Measurements from ENCODE around the gene POU2F2.

POU2F2 gene

GRCh38 chr19:42132030-42132628, at the start of gene POU2F2:
POU2F2 (minus strand) TSS chr19:42132446; CDS start chr19:42132411, 35 bp downstream.
- no peak for DNase-seq

DNA sequence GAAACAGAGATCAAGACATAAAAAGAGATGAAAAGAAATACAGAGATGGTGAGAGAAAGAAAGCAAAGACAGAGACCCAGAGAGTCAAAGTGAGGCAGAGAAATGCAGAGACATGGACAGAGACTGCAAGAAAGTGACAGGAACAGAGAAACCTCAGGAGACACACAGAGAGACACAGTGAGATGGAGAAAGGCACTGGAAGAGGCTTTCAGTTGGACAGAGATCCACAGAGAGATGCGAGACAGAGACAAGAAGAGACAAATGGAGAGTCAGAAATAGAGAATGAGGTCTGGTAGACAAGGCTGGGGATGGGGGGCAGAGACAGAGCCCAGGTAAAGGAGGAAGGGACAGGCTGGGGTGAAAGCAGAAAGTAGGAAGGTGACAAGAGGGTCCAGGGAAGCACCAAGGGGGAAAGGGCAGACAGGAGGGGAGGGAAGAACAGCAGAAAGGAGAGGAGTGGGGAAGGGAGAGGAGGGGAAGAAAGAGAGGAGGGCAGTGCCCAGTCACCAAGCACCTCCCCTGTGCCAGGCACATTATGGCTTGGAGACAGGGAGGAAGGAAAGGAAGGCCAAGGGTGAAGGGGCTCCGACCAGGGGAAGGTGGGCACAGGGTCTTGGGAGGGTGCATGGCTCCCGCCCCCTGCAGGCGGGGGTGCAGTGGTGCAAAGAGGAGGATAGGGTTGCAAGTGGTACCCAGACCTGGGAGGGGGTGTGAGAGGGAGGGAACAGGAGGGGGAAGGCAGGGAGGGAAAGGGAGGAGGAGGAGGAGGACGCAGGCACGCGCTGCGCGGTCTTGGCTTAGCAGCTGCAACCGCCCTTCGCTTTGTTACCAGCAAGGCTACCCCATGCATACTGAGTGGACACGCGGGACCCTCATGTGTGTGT, 46.8 kb upstream of the POU2F2 start:
- no peak for DNase-seq

GRCh38 chr19:42177686-42178019, 45.4 kb upstream of the POU2F2 start:
- no peak for DNase-seq

- DNase-seq = no peak
Measured at GRCh38 chr19:42176990-42177685, 44.9 kb upstream of the POU2F2 start.

DNA sequence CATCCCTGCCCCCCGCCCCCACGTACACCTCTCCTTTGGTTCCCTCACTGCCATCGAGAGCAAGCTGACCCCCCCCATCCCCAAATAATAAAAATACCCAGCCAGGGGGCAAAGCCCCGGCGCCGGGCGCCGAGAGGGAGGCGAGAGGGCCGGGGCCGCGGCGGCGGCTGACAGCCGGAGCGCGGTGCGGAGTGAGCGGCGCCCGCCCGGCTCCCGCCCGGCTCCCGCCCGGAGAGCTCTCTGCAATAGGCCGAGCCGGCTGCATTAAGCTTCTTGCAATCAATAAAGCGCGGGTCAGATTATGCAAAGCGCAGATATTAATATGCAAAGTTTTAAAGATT, 44.4 kb upstream of the POU2F2 start:
- no peak for DNase-seq

DNA sequence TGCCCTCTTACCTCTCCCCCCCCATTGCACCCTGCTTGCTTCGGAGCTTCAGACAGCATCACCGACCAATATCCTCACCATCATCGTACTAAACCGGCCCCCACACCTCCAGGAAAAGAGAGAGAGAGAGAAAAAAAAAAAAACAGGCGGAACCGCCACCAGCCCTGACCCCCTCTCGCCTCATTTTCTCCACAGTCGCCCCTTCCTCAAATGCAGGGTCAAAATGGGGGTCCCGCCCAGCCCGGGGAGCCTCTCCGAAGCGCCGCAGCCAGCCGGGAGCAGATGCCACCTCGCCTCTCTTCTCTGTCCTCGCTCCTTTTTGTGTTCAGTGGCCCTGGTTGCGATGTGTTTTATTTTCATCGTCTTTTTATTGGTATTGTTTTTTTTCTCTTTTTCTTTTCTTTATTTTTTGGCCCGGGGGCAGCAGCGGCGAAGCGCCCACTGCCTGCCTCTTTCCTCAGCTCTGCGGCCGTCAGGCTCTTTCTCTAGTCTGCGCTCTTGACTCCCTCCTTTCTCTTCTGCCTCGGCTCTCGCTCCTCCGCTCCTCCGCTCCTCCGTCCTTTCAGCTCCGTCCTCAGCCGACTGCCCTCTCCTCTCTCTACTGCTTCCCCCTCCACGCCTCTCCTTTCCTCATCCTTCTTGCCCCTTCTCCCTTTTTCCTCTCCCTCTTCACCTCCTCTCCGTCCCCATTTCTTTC, 43.9 kb upstream of the POU2F2 start:
- DNase-seq = no peak

DNA sequence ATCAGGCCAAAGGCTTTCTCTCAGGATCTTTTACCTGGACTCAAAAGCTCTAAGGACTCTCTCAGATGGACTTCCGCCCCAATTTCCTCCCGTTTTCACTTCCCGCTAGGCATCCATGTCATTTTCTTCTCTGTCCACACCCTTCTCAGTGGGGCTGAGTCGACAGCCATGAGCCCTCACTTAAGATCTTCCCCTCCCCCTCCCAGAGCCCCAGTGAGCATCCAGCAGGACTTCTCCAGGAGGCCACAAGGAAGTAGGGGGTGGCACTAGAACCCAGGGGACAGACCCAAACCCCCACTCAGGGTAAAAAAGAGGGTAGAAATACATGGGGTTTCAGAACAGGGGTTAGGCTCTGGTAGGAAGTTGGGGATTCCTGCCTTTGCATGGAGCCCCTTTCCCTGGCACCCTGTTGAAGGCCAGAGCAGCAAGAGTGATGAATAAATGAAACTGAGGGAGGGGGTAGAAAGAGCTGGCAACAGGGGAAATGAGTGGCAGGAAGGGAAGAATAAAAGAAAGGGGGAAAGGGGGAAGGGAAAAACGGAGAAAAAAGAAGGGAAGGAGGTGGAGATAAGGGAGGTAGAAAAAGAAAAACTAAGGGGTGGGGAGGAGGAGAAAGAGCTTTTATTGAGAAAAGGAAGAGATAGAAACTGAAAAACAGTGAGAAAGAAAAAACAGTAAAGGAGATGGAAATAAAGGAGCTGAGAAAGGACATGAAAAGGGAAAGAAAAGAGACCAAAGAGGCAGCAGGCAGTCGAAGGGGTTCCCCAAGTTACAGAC, 42.9 kb upstream of the POU2F2 start:
- DNase-seq = no peak

DNA sequence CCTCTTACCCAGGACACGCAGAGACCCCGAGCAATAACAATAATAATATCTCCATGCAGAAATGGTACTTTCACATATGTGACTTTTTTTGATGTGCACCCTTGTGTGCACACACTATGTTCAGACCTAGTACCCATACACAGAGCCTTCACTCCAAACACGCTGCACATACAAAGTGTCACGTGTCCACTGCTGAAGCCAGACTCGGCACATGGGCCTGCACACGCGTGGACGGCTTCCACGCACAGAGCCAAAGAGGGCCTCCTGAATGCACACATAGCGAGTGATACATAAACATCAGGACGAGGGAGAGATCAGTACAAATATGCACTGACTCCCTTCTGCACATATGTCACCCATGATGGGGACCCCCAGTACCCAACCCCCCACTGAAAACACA, 41.9 kb upstream of the POU2F2 start:
- DNase-seq = no peak

DNA sequence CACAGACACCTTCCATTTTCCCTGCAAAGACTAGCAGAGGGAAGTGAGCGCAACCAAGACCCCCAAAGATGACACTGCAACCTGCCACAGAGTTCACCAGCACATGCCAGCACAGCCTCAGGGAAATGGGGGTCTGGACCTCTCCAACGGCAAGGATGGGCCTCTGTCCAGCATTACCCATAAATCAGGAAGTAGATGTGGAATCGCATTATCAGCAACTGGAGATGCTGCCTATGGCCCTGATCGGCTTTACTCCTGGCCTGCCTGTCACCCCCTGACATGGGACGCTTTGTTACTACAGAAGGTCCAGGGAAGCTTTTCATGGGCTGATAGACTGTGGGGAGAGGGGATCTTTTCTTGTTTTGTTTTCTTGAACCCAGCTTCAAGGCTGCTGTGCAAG, 41.4 kb upstream of the POU2F2 start:
- DNase-seq = no peak

DNA sequence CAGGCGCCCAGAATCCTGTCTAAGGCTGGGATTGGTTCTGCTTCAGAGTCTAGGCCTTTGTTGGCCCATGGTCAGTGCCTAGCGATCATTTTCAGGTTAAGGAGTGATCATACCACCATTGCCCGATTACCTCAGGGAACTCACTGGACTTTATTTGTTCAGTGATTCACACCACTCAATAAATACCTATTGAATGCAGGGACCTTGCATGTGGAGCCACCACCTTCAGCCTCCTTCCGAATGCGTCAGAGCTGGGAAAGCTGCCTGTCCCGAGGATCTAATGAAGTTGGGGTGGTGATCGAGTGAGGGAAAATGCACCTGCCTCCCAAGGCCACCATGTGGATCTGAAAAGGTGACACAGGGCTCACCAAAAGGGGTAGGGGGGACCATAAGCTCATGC, 40.0 kb upstream of the POU2F2 start:
- no peak for DNase-seq

- DNase-seq = no peak
Measured at GRCh38 chr19:42170715-42171114, 38.5 kb upstream of the POU2F2 start.

DNA sequence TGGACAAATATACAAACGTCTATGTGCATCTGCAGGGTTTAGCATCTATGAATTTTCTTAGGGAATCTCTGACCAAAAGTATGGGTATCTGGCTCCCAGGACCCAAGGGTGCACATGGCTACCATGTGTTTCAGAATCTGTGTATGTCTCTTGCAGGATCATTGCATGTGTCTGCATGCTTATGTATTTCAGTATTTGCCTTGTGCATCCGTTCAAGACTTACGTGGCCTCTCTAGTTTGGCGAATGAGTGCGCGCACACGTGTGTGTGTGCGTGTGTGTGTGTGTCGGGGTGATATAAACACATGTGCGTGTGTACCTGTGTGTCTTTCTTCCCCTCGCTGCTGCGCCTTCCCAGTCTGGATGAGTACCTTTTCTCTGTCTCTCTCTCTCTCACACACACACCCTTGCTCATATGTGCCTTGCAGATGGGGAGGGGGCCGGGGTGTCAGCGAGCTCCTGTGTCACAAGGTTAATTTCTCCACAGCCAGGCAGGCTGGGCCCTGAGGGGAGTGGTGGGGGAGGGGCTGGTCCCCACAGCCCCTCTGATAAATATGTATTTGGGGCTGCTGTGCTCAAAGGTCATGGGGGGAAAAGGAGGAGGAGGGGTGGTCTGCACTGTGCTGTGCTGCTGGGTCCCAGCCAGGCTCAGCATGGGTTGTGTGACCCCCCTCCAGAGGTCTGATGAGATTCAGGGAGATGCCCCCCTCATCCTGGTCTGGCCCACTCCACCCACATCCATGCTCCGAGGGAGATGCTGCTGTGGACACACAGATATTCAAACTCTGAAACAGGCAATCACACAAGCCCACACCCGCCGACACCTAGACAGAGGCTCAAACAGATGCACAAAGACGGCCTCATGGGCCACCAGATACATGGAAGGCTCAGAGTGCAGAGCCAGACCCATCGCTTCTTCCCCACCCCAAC, 37.5 kb upstream of the POU2F2 start:
- DNase-seq = no peak

- no peak for DNase-seq
Measured at GRCh38 chr19:42168206-42168605, 36.0 kb upstream of the POU2F2 start.

- DNase-seq = no peak
Measured at GRCh38 chr19:42166316-42166715, 34.1 kb upstream of the POU2F2 start.

DNA sequence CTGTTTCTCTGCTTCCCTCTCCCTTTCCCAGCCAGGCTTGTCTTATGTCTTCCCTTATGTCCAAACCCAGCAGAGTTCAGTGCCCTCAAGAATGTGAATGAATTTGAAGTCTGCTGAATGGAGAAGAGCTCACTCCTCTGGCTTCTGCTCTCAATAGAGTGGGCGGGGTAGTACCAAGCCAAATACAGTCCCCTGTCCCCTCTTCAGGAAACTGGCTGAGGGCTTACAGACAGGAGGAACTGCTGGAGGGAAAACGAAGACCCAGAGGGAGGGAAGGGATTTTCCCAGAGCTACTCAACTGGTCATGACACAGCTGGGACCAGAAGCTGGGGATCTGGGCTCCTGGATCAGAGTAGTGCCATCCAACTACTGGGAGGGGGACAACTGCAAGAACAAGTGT, 32.9 kb upstream of the POU2F2 start:
- DNase-seq = no peak

DNA sequence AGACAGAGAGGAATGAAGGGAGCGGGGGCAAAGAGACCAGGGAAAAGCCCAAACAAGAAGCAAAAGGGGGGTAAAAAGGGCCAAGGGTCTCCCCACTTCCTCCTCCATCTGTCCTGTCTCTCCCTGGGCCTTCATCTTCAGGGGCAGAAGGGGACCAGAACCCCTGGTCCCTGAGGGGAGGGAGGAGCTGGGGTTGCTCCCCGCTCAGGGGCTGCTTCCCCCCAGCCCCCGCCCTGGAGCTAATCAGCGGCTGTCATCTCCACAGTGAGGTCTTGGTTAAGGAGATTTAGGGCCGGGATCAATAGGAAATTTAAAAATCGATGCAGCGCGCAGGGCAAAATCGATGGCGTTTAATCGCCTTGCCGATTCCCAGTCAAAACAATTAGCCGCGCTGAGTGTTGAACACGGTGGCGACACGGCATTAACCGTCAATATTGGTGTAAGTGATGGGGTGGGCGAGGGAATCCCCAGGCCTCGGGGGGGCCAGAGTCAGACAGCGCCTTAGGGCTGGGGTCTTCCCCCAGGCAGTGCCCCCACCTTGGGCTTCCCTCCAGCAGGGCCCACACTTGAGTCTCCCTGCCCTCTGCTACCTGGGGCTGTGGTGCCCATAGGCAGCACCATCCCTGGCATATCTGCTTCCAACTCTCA, 29.5 kb upstream of the POU2F2 start:
- no peak for DNase-seq

DNA sequence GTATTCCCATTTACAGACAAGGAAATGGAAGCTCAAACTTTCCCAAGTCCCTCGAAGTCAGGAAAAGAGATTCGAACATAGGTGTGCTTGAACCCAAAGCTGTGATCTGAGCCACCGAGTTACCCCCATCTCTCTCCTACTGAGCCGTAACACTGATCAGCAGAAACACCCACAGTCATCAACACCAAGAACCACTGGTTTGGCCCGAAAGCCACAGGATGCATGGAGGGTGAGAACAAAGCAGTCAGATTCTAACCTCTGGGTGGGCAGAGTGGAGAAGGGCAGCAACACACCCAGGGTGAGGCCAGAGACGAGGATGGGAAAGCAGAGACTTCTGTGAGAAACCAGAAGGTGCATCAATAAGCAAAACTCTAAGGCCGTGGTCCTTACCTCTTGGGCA, 27.7 kb upstream of the POU2F2 start:
- no peak for DNase-seq

GRCh38 chr19:42158926-42159325, 26.7 kb upstream of the POU2F2 start:
- DNase-seq = no peak

GRCh38 chr19:42156571-42156970, 24.3 kb upstream of the POU2F2 start:
- no peak for DNase-seq

DNA sequence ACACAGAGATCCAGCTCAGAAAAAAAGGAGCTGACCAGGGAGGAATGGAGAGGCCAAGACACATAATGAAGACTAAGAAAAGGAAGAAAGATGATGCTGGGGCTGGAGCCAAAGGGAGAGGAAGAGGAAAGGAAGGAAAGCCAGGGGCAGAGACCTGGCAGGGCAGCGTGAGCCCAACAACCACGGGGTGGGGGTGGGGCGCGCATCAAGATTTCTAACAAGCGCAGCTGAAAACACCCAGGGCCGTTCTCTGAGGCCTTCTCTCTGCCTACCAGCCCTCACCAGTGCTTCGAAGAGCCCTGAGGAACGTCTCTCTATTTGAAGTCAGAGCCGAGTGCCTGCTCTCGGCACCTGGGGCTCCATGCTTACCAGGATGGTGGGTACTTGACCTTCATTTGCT, 23.6 kb upstream of the POU2F2 start:
- DNase-seq = no peak
